A549 (cell line): ENCODE results near the gene TSPEAR. TPM values are rescaled to one million over a fixed set of nuclear protein-coding genes. Genes with fewer than 3 reads are reported as not detected.

Experiments used
- ATAC-seq, 2 experiments: fragments of 200-7000 bp in 1 of 2; fragments of >200 bp in 1 of 2; cut with Nextera tagmentation in 1 of 2; cut with Tn5 transposase in 1 of 2; 3 replicates each; pipeline versions ENCODE4 v1.8.0 to v1.9.1; 2018 to 2020; ENCODE audit warnings: mild to moderate bottlenecking in 1 of 2, moderate library complexity in 1 of 2
- CTCF ChIA-PET: fragments of 300-600 bp; sonication (Branson Sonifier 250); formaldehyde crosslinking; extraction: SDS; loops from one replicate; lab custom pipeline; 2021; ENCODE audit warnings: antibody characterized with exemption, inconsistent platforms; lab: Yijun Ruan, JAX
- POLR2A ChIA-PET: fragments of 350-600 bp; formaldehyde crosslinking; extraction: SDS; loops from one replicate; lab custom pipeline; 2021; ENCODE audit warnings: antibody characterized with exemption, inconsistent platforms; lab: Yijun Ruan, JAX
- DNase-seq, 2 experiments: peaks; one replicate each; pipeline versions ENCODE4 v3.0.0 to v3.0.0-alpha.2; 2011 to 2016; ENCODE audit warnings: low read depth in 1 of 2, low spot score in 1 of 2
- FAIRE-seq: peaks from 2 replicates; lab custom pipeline; 2011; peaks lifted over from hg19 to GRCh38; lab: Jason Lieb, UNC
- H3K27ac ChIP-seq, 2 experiments: fragments of >200 bp; sonication (Bioruptor Twin); formaldehyde crosslinking; 3 replicates each; pipeline ENCODE4 v1.5.1; 2016 to 2017
- H3K4me1 ChIP-seq: fragments of >200 bp; sonication (Bioruptor Twin); formaldehyde crosslinking; 3 replicates; pipeline ENCODE4 v1.6.1; 2016
- H3K4me2 ChIP-seq: fragments of >200 bp; sonication (Bioruptor Twin); formaldehyde crosslinking; 3 replicates; pipeline ENCODE4 v1.6.1; 2016
- H3K4me3 ChIP-seq: fragments of >200 bp; sonication (Bioruptor Twin); formaldehyde crosslinking; 3 replicates; pipeline ENCODE4 v1.5.1; 2016
- H3K9me3 ChIP-seq: fragments of >200 bp; sonication (Bioruptor Twin); formaldehyde crosslinking; 3 replicates; pipeline ENCODE4 v1.6.1; 2016
- BHLHE40 ChIP-seq: IDR thresholded peaks from 2 replicates; pipeline ENCODE4 v1.6.1; 2012; ENCODE audit warnings: low read depth, low read length, inconsistent platforms
- CBX2 ChIP-seq: fragments of 200-600 bp; sonication (generic); IDR thresholded peaks from 2 replicates; pipeline ENCODE4 v1.6.1; 2016; ENCODE audit warnings: low read depth, mild to moderate bottlenecking, borderline replicate concordance
- CBX8 ChIP-seq: fragments of 200-600 bp; sonication (generic); IDR thresholded peaks from 2 replicates; pipeline ENCODE4 v1.6.1; 2016
- EHMT2 ChIP-seq: fragments of 200-600 bp; sonication (generic); IDR thresholded peaks from 2 replicates; pipeline ENCODE4 v1.6.1; 2016; ENCODE audit warnings: antibody characterized with exemption, low read depth, mild to moderate bottlenecking, moderate library complexity
- FOXS1 ChIP-seq: fragments of 250-450 bp; sonication (Bioruptor Pico); IDR thresholded peaks from 2 replicates; pipeline ENCODE4 v1.5.0; 2020; ENCODE audit warnings: mild to moderate bottlenecking, moderate library complexity
- GATA3 ChIP-seq: IDR thresholded peaks from 2 replicates; pipeline ENCODE4 v1.6.1; 2012; ENCODE audit warnings: borderline replicate concordance
- HOXA7 ChIP-seq: fragments of 250-450 bp; sonication (Bioruptor Pico); IDR thresholded peaks from 2 replicates; pipeline ENCODE4 v1.5.0; 2020; ENCODE audit warnings: mild to moderate bottlenecking, moderate library complexity
- HOXB13 ChIP-seq: fragments of 250-450 bp; sonication (Bioruptor Pico); IDR thresholded peaks from 2 replicates; pipeline ENCODE4 v1.5.0; 2020; ENCODE audit warnings: low read depth, mild to moderate bottlenecking, moderate library complexity
- HOXB5 ChIP-seq: fragments of 250-450 bp; sonication (Bioruptor Pico); IDR thresholded peaks from 2 replicates; pipeline ENCODE4 v1.5.0; 2020; ENCODE audit warnings: mild to moderate bottlenecking, moderate library complexity
- JUN ChIP-seq, 2 experiments: fragments of >200 bp; sonication (Bioruptor Twin); formaldehyde crosslinking; IDR thresholded peaks; 2 replicates in 1 of 2; 3 replicates in 1 of 2; pipeline ENCODE4 v1.6.1; 2016 to 2017
- PHF8 ChIP-seq: fragments of 200-600 bp; sonication (generic); IDR thresholded peaks from 2 replicates; pipeline ENCODE4 v1.6.1; 2016; ENCODE audit warnings: low read depth, mild to moderate bottlenecking, antibody characterized with exemption, moderate library complexity, borderline replicate concordance
- RARB ChIP-seq: fragments of 250-450 bp; sonication (Bioruptor Pico); IDR thresholded peaks from 2 replicates; pipeline ENCODE4 v1.8.0; 2021; ENCODE audit warnings: mild to moderate bottlenecking, moderate library complexity
- RNF2 ChIP-seq: fragments of 200-600 bp; sonication (generic); IDR thresholded peaks from 2 replicates; pipeline ENCODE4 v1.6.1; 2016; ENCODE audit warnings: low read depth, mild to moderate bottlenecking, antibody characterized with exemption, moderate library complexity, borderline replicate concordance
- TP53 ChIP-seq: fragments of 250-450 bp; sonication (Bioruptor Pico); IDR thresholded peaks from 2 replicates; pipeline ENCODE4 v1.5.0; 2021; ENCODE audit warnings: mild to moderate bottlenecking, moderate library complexity
- ZC3H11A ChIP-seq: fragments of 450-650 bp; IDR thresholded peaks from 2 replicates; pipeline ENCODE4 v1.6.1; 2014; ENCODE audit warnings: antibody characterized with exemption, mild to moderate bottlenecking
- ZFP36 ChIP-seq: fragments of 450-650 bp; IDR thresholded peaks from 2 replicates; pipeline ENCODE4 v1.6.1; 2014; ENCODE audit warnings: borderline replicate concordance; ENCODE audit not compliant: partially characterized antibody
- ZNF302 ChIP-seq: fragments of 250-450 bp; sonication (Bioruptor Pico); IDR thresholded peaks from 2 replicates; pipeline ENCODE4 v1.9.0; 2021; ENCODE audit warnings: inconsistent platforms, mild to moderate bottlenecking, moderate library complexity
- WGBS: methylation state at CpG from one replicate; pipeline ENCODE4 v1.1.6; 2017; ENCODE audit errors: missing lambda C conversion rate; 5-methylcytosine and 5-hydroxymethylcytosine counted together
- polyA plus RNA-seq, 4 experiments: library from polyadenylated mRNA; depleted of rRNA in 3 of 4; stranded (reverse); fragments of >200 nt; fragmentation: RNase III in 1 of 4; extraction: RNeasy Plus Mini Kit Qiagen cat#74134 plus additional on column Dnase treatment in 1 of 4; gene quantifications; 2 replicates in 3 of 4; 3 replicates in 1 of 4; pipeline ENCODE4 v1.2.3, GENCODE V29; 2011 to 2017
- TF ChIP-seq, protein P1 (sequence below): fragments of 450-650 bp; IDR thresholded peaks from 2 replicates; pipeline ENCODE4 v1.6.1; 2014; ENCODE audit warnings: antibody characterized with exemption
- TF ChIP-seq, protein P2 (sequence below): fragments of >200 bp; sonication (Bioruptor Twin); formaldehyde crosslinking; IDR thresholded peaks from 3 replicates; pipeline ENCODE4 v1.5.1; 2016

TSPEAR gene
- polyA plus RNA-seq, 2 of the 4 experiments (the other 2 are of a cell fraction): not detected

DNA sequence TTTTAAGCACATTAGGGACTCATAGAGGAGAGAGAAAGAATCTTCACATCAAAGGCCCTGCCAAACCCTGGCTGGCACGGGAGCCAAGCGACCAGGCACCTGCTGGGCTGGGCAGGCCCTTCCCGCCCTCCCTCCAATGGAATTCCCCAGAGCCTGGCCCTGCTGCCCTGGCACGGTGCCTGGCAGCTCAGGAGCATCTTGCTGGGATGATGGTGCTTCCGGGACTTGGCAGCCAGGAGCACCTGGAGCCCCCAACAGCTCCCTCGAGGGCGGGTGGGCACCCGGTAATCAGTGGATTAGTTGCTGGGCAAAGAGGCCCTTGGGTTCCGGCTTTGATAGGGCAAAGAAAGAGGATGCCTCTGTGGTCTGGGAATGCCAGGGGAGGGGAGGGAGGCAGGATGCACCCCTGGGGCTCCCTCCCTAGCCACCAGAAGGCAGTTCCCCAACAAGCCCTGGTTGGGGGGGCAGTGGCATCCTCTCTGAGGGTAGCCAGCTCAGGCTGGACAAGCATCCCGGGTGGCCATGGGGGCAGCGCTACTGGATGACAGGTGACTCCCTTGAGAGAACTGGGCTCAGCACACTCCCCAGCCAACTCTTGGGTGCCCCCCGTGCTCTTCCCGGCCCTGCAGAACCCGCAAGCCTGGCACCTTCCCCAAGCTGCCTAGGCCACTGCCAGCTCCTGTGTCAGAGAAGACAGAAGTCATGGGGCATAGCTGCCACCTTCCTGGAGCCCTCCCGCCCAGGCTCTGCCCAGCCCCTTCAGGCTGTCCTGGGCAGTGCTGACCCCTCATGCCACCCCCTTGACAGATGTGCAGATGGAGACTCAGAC, 197.8 kb downstream of the TSPEAR start:
- H3K27ac ChIP-seq: no peak overlapping the region
- H3K4me2 ChIP-seq: no peak overlapping the region
- DNase-seq: no peak
- no peaks in the 10 kb centered on the region for H3K9me3 ChIP-seq
- ATAC-seq: no peak
- H3K4me1 ChIP-seq: no peaks in the 10 kb centered on the region
- TF ChIP-seq FOXS1 (no peak), ZNF302 (CRISPR knock-in tag) (no peak), HOXB5 (CRISPR knock-in tag) (no peak)
- TF ChIP-seq, all 56 proteins: peak for 0
- 100% methylated on average over 1 of the region's 15 CpGs for WGBS
- ChIA-PET POLR2A (no interaction called here), CTCF (interaction anchor here (0.7 to 2.3 kb wide), 4 partner anchors 15 to 248 kb away, joined by 3 to 6 read pairs (median 3); no protein-coding TSS in a partner anchor)
- FAIRE-seq: no peak
- H3K4me3 ChIP-seq: no peak overlapping the region

DNA sequence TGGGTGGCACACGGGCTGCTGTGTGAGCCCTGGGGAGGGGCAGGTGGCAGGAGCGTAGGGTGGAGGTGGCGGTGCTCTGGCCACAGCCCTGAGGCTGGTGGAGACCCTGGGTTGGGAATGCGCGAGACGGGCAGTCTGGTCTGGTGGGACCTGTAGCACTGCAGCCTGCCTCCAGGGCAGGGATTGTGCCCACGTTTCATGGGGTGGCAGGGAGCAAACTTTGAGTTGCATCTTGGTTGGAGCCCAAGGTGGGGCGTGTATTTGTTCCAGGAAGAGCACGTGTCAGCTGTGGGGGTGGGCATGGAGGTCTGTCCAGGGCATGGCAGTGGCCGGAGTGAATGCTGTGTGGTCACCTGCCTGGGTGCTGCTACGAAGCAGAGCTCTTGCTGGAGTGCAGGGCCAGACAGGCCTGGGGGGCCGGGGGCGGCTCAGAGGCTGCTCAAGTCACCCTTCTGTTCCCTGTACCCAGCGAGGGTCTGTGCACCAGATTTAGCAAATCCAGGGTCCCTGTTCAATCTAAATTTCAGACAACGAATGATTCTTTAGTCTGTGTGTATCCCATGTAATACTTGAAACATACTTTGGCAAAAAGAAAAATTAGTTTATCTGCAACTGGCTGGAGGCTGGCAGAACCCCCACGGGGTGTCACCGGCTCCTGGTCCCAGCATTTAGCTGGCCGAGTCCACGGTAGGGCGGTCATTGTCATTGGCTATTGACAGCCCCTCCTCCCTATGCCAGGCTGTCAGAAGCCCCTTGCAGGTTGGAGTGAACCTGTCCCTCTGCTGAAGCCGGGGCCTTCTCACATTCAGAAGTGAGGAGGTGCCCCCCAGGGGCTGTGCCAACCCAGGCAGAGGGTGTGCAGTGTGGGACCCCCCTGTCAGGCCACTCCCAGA, 198.6 kb downstream of the TSPEAR start:
- Histone ChIP-seq H3K27ac (no peak overlapping the region), H3K4me2 (no peak overlapping the region), H3K9me3 (no peaks in the 10 kb centered on the region), H3K4me1 (no peaks in the 10 kb centered on the region), H3K4me3 (no peak overlapping the region)
- WGBS: 70% methylated on average over 15 of the region's 21 CpGs
- DNase-seq (no peak), FAIRE-seq (no peak), ATAC-seq (no peak)
- CTCF ChIA-PET: interaction anchor here (1.0 to 2.3 kb wide), 3 partner anchors 15 to 280 kb away, joined by 3 to 6 read pairs (median 5); no protein-coding TSS in a partner anchor
- POLR2A ChIA-PET: no interaction called here
- TF ChIP-seq JUN (IDR thresholded peaks at IDR 0.05) (no peak), PHF8 (no peak), HOXB5 (CRISPR knock-in tag) (no peak), TP53 (CRISPR knock-in tag) (no peak), GATA3 (no peak), RNF2 (no peak), CBX8 (no peak), ZFP36 (no peak), HOXB13 (no peak), RARB (CRISPR knock-in tag) (no peak)

DNA sequence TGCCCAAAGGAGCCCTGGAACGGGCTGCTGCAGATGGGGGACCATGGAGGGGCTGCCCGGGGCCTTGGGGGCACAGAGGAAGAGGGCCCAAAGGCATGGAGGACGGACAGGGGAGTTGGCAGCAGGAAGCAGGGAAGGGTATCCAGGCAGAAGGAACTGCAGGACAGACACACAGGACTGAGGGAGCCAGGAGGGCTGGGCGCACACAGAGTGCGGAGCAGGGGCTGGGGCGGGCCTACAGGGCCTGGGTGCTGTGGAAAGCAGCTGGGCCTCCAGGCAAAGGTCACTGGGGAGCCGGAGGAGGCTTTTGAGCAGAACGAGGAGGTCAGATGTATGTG, 199.5 kb downstream of the TSPEAR start:
- Histone ChIP-seq H3K4me1 (no peaks in the 10 kb centered on the region), H3K4me2 (no peak overlapping the region), H3K4me3 (no peak overlapping the region), H3K27ac (no peak overlapping the region), H3K9me3 (no peaks in the 10 kb centered on the region)
- FAIRE-seq (no peak), ATAC-seq (no peak), DNase-seq (no peak)
- POLR2A ChIA-PET: no interaction called here
- WGBS: 58% methylated on average over 6 of the region's 8 CpGs
- TF ChIP-seq, protein P1, sequence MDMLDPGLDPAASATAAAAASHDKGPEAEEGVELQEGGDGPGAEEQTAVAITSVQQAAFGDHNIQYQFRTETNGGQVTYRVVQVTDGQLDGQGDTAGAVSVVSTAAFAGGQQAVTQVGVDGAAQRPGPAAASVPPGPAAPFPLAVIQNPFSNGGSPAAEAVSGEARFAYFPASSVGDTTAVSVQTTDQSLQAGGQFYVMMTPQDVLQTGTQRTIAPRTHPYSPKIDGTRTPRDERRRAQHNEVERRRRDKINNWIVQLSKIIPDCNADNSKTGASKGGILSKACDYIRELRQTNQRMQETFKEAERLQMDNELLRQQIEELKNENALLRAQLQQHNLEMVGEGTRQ: no peak
- no peak for TF ChIP-seq EHMT2
- no peak for TF ChIP-seq CBX2
- TF ChIP-seq BHLHE40: no peak
- TF ChIP-seq ZC3H11A: no peak
- TF ChIP-seq, protein P2, sequence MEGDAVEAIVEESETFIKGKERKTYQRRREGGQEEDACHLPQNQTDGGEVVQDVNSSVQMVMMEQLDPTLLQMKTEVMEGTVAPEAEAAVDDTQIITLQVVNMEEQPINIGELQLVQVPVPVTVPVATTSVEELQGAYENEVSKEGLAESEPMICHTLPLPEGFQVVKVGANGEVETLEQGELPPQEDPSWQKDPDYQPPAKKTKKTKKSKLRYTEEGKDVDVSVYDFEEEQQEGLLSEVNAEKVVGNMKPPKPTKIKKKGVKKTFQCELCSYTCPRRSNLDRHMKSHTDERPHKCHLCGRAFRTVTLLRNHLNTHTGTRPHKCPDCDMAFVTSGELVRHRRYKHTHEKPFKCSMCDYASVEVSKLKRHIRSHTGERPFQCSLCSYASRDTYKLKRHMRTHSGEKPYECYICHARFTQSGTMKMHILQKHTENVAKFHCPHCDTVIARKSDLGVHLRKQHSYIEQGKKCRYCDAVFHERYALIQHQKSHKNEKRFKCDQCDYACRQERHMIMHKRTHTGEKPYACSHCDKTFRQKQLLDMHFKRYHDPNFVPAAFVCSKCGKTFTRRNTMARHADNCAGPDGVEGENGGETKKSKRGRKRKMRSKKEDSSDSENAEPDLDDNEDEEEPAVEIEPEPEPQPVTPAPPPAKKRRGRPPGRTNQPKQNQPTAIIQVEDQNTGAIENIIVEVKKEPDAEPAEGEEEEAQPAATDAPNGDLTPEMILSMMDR: no peak
- TF ChIP-seq HOXA7 (CRISPR knock-in tag): no peak
- CTCF ChIA-PET: interaction anchor here (1.9 to 2.3 kb wide), 2 partner anchors 16 to 281 kb away, joined by 5 to 6 read pairs; no protein-coding TSS in a partner anchor
